Hepatic stellate cell (primary cell): ENCODE results near the gene CD72.
"Not testable (repeated sequence)": the region's sequence is repeated elsewhere in the genome, so short reads cannot be mapped to it uniquely, and the experiment has no call there.

Experiments used
- DNase-seq: peaks from one replicate; pipeline ENCODE4 v3.0.0; 2011; ENCODE audit warnings: low spot score

CD72 gene

GRCh38 chr9:35649431-35650340 lies 31.5 kb upstream of the CD72 start:
- no peak for DNase-seq

DNA sequence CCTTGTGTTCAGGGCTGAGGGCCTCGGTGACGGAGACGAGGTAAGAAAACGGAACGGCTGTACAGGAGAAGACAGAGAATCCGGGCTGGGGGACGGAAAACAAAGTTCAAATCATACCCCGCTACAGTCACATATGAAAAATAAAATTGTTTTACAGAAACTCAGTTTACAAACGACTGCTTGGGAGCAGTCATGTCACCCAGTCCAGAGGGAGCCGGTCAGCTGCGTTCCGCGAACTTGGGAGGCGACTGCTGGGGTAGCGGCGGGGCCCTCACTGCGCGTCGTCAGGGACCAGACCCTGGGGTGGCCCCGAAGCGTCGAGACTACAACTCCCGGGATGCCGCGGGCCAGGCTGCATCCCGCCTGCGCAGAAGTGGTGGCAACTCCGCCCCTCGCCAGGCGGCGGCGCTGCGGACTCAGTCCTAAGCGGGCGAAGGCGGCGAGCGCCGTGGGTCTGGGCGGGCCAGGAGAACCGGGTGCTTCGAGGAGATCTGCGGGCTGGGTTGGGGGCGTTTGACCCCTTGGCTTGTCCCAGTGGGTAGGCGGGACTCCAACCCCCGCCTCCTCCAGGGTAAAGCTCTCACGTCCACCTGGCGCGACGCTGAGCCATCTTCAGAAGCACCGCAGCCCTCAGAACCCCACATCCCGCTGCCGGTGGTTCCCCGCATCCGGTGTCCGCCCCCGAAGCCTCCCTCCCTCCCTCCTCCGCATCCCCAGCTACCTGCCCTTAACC lies 28.5 kb upstream of the CD72 start:
- DNase-seq: peak; percentile 93

GRCh38 chr9:35646153-35646532 lies 27.9 kb upstream of the CD72 start:
- no peak for DNase-seq

GRCh38 chr9:35645736-35646135 lies 27.5 kb upstream of the CD72 start:
- not testable (repeated sequence) for DNase-seq

DNA sequence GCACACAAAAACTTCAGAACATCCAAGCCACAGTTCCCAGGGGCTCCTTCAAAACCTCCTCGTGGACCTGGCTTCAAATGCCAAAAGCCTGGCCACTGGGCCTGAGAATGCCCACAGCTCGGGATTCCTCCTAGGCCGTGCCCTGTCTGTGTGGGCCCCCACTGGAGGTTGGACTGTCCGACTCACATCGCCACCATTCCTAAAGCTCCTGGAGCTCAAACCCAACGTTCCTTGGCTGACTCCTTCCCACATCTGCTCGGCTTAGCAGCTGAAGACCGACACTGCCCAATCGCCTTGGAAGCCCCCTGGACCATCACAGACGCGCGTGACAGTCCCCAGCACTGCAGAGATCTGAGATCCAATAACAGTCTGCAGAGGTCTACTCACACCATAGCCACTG lies 24.8 kb upstream of the CD72 start:
- DNase-seq: no peak

DNA sequence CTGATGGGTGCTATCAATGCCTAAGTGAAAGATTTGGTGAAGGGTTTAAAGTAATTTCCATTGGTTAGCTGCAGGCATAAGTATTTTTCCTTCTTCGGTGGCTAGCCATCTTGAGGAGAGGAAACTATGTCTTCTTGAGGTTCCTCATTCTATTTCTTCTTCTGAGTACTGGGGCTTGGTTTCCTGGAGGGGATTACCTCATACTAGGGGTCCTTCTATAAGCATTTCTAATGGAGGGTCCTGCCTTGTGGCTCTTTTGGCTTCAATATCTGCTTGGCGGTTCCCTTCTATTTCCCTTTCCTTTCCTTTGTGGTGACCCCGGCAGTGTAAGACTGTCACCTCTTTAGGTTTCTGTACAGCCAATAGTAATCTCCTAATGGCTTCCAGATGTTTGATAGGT lies 23.3 kb upstream of the CD72 start:
- DNase-seq: not testable (repeated sequence)

- not testable (repeated sequence) for DNase-seq
These were observed 22.2 kb upstream of the CD72 start for GRCh38 chr9:35640431-35640830.

GRCh38 chr9:35639631-35640030 lies 21.4 kb upstream of the CD72 start:
- no peak for DNase-seq

GRCh38 chr9:35639225-35639624 lies 21.0 kb upstream of the CD72 start:
- DNase-seq: not testable (repeated sequence)

GRCh38 chr9:35638751-35639150 lies 20.5 kb upstream of the CD72 start:
- DNase-seq: not testable (repeated sequence)

DNA sequence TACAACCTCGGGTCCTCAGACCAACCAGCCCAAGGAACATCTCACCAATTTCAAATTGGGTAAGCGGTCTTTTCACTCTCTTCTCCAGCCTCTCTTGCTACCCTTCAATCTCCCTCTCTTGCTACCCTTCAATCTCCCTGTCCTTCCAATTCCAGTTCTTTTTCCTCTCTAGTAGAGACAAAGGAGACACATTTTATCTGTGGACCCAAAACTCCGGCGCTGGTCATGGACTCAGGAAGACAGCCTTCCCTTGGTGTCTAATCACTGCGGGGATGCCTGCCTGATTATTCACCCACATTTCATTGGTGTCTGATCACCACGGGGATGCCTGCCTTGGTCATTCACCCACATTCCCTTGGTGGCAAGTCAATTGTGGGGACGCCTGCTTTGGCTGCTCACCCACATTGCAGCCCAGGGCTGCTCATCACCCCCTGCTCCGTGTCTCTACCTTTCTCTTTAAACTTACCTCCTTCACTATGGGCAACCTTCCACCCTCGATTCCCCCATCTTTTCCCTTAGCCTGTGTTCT lies 19.3 kb upstream of the CD72 start:
- DNase-seq: not testable (repeated sequence)

- not testable (repeated sequence) for DNase-seq
These were observed 18.6 kb upstream of the CD72 start for GRCh38 chr9:35636877-35637246.

DNA sequence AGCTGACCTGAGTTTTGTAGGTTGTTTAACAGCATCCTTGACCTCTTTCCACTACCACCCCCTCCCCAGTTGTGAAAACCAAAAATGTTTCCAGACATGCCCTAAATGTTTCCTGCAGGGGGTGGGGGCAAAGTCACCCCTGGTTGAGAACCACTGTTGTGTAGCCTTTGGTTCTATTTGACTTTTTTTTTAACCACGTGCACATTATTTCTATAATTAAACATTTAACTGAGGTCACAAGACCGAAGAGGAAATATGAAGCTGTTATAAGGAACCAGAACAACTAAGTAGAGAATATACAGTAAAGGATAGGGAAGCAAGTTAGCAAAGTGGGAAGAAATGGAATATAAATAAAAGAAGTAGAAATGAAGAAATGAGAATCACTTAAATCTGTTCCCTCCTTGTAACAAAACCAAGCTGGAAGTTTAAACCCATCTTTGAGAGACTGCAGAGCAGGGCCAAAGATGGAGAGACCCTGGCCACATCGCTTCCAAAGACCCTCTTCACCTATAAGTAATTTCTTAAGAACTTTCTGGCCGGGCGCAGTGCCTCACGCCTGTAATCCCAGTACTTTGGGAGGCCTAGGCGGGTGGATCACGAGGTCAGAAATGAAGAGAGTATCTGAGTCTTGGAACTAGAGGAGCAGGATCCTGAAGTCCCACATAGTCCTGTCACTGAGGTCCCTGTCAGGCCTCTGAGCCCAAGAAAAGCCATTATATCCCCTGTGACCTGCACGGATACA lies 18.1 kb upstream of the CD72 start:
- no peak for DNase-seq

DNA sequence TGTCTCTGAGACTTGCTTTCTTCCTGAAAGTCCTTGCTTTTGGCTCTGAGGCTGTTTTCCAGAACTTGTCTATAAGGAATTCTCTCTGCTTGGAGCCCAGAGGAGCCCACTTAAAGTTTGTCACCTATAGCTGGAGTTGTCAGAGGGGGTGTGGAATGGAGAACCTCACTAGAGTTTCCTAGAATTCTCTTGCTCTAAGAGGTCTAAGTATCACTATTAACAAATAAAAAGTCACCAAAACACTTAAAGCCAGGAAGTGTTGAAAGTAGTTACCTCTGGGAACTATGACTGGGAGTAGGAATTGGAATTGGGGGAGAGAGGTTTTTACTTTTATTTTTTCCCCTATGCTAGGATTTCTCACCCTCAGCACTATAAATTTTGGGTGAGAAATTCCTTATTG lies 17.5 kb upstream of the CD72 start:
- DNase-seq: no peak

- DNase-seq: no peak
These were observed 11.4 kb upstream of the CD72 start for GRCh38 chr9:35629597-35629996.

- no peak for DNase-seq
These were observed 10.3 kb upstream of the CD72 start for GRCh38 chr9:35628389-35628991.

DNA sequence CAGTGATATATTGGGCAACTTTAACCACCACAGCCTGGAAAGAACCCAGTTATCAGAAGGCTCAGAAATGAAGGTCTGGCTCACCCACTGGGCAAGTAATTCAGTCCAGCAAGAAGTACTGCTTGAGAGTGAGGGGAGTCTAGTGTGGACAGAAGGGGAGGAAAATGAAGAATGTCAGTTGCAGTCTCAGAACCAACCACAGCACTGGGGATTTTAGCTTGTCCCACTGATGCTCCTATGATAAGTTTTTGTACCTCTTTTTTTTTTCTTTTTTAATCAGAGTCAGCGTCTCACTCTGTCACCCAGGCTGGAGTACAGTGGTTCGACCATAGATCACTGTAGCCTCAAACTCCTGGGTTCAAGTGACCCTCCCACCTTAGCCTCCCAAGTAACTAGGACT lies 9.4 kb upstream of the CD72 start:
- no peak for DNase-seq

GRCh38 chr9:35619800-35620158 lies 1.6 kb upstream of the CD72 start:
- DNase-seq: peak; percentile 3

- DNase-seq: no peak
These were observed 914 bp upstream of the CD72 start for GRCh38 chr9:35618854-35619799.

DNA sequence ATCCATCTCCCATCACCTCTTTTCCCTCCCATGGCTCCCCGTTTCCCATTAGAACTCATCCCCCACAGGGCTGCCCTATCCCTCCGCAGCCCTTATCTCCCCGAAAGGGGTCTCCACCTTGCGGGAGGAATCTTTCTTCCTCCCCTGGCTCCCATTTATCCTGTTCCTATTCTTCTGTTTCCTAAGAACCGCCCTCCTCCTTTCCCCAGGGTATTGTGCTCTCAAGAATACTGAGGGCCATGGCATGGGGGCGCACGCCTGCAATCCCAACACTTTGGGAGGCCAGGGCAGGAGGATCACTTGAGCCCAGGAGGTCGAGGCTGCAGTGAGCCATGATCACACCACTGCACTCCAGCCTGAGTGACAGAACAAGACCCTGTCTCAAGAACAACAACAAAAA lies 665 bp downstream of the CD72 start:
- peak; percentile 5 for DNase-seq
